T47D (cell line): ENCODE measurements around the gene RUNX1.

Experiments used
- DNase-seq, 2 experiments: peaks; one replicate each; pipeline versions ENCODE4 v3.0.0 to v3.0.0-alpha.2; 2011 to 2012; ENCODE audit warnings: low read depth in 1 of 2, low spot score in 1 of 2
- JUND ChIP-seq: IDR thresholded peaks from 2 replicates; pipeline ENCODE4 v1.6.1; 2012; ENCODE audit warnings: low read depth
- in situ Hi-C: cut with HindIII; loops from 2 replicates; pipeline ENCODE4 v1.10.0; 2016; ENCODE audit warnings: low sequenced_read_pairs, low pct_unique_long_range_greater_than_20kb

Gene RUNX1

GRCh38 chr21:34864370-34865149, 184.5 kb downstream of the RUNX1 start:
- in situ Hi-C loops: no loop called here

GRCh38 chr21:34862951-34863350, 186.2 kb downstream of the RUNX1 start:
- DNase-seq: no peak
- in situ Hi-C loops: no loop called here
- no peak for TF ChIP-seq JUND

More at GRCh38 chr21:34864370-34865149, 184.5 kb downstream of the RUNX1 start:
- no peak for DNase-seq
- TF ChIP-seq JUND: no peak

- in situ Hi-C loops: no loop called here
- DNase-seq: no peak
- no peak for TF ChIP-seq JUND
Measured at GRCh38 chr21:34861258-34861657, 187.8 kb downstream of the RUNX1 start.

- TF ChIP-seq JUND: no peak
- DNase-seq: no peak
- in situ Hi-C loops: no loop called here
Measured at GRCh38 chr21:34859976-34860653, 189.0 kb downstream of the RUNX1 start.

GRCh38 chr21:34858559-34858958, 190.5 kb downstream of the RUNX1 start:
- in situ Hi-C loops: no loop called here
- DNase-seq: no peak
- TF ChIP-seq JUND: no peak

- DNase-seq: no peak
- in situ Hi-C loops: no loop called here
- no peak for TF ChIP-seq JUND
Measured at GRCh38 chr21:34857874-34858273, 191.2 kb downstream of the RUNX1 start.

- no peak for DNase-seq
- no peak for TF ChIP-seq JUND
- in situ Hi-C loops: no loop called here
Measured at GRCh38 chr21:34857122-34857713, 191.9 kb downstream of the RUNX1 start.

GRCh38 chr21:34852448-34852847, 196.7 kb downstream of the RUNX1 start:
- DNase-seq: no peak
- no peak for TF ChIP-seq JUND
- in situ Hi-C loops: no loop called here

GRCh38 chr21:34850166-34850690, 198.9 kb downstream of the RUNX1 start:
- in situ Hi-C loops: no loop called here
- TF ChIP-seq JUND: no peak
- no peak for DNase-seq

GRCh38 chr21:34846601-34847112, 202.4 kb downstream of the RUNX1 start:
- TF ChIP-seq JUND: no peak
- in situ Hi-C loops: no loop called here
- peak in 1 of 2 experiments; percentile 78 for DNase-seq

- DNase-seq: peak; percentile 64 to 96
- in situ Hi-C loops: no loop called here
- TF ChIP-seq JUND: peak; percentile 92
Measured at GRCh38 chr21:34845521-34846451, 203.3 kb downstream of the RUNX1 start.

GRCh38 chr21:34844924-34845238, 204.2 kb downstream of the RUNX1 start:
- TF ChIP-seq JUND: no peak
- DNase-seq: no peak
- in situ Hi-C loops: no loop called here
